WTC11 (cell line): ENCODE data around the gene SLC25A48. TPM values are rescaled to one million over a fixed set of nuclear protein-coding genes. Genes with fewer than 3 reads are reported as not detected.

ENCODE experiments used
- ATAC-seq: fragments of 200-7000 bp; cut with Tn5 transposase; 2 replicates; pipeline ENCODE4 v1.10.0; 2021; ENCODE audit warnings: mild to moderate bottlenecking, moderate library complexity
- CTCF ChIA-PET: fragments of 300-600 bp; sonication (Branson Sonifier 250); formaldehyde crosslinking; loops from one replicate; lab custom pipeline; 2021; ENCODE audit warnings: antibody characterized with exemption; lab: Charles Lee
- POLR2A ChIA-PET: fragments of 350-600 bp; sonication (Branson Sonifier 250); formaldehyde crosslinking; loops from one replicate; lab custom pipeline; 2021; ENCODE audit warnings: antibody characterized with exemption; lab: Charles Lee
- DNase-seq: peaks from one replicate; pipeline ENCODE4 v3.0.0; 2021; ENCODE audit warnings: low spot score
- H3K27ac Mint-ChIP-seq: 2 replicates; pipeline ENCODE4 v1.8.0; 2021; ENCODE audit warnings: mixed read lengths
- H3K27me3 Mint-ChIP-seq: 2 replicates; pipeline ENCODE4 v1.8.0; 2021; ENCODE audit warnings: low read depth, mild to moderate bottlenecking, moderate library complexity, mixed read lengths
- H3K36me3 Mint-ChIP-seq: 2 replicates; pipeline ENCODE4 v1.8.0; 2021; ENCODE audit warnings: mixed read lengths
- H3K4me1 Mint-ChIP-seq: 2 replicates; pipeline ENCODE4 v1.8.0; 2022; ENCODE audit warnings: mixed read lengths
- H3K4me3 Mint-ChIP-seq: 2 replicates; pipeline ENCODE4 v1.8.0; 2021; ENCODE audit warnings: mild to moderate bottlenecking, moderate library complexity, mixed read lengths
- H3K9me3 Mint-ChIP-seq: 2 replicates; pipeline ENCODE4 v1.8.0; 2021; ENCODE audit warnings: mixed read lengths
- AFF4 ChIP-seq: sonication (generic); formaldehyde crosslinking; IDR thresholded peaks from 2 replicates; pipeline ENCODE4 v1.8.1; 2023; ENCODE audit warnings: mild to moderate bottlenecking, missing genetic modification reagents, borderline replicate concordance
- E2F4 ChIP-seq: sonication (generic); formaldehyde crosslinking; IDR thresholded peaks from 2 replicates; pipeline ENCODE4 v1.8.1; 2022; ENCODE audit warnings: low read depth, mild to moderate bottlenecking, moderate library complexity, missing genetic modification reagents, borderline replicate concordance
- E2F5 ChIP-seq: sonication (generic); formaldehyde crosslinking; IDR thresholded peaks from 2 replicates; pipeline ENCODE4 v1.8.1; 2022; ENCODE audit warnings: mild to moderate bottlenecking, moderate library complexity, missing genetic modification reagents
- EMX1 ChIP-seq: fragments of 250-450 bp; sonication (Bioruptor Pico); IDR thresholded peaks from 2 replicates; pipeline ENCODE4 v1.8.0; 2021; ENCODE audit warnings: mild to moderate bottlenecking
- IRF2 ChIP-seq: sonication (generic); formaldehyde crosslinking; IDR thresholded peaks from 2 replicates; pipeline ENCODE4 v1.8.0; 2022; ENCODE audit warnings: low read depth, missing genetic modification reagents, borderline replicate concordance
- KAT7 ChIP-seq: sonication (generic); formaldehyde crosslinking; IDR thresholded peaks from 2 replicates; pipeline ENCODE4 v1.8.1; 2023; ENCODE audit warnings: missing genetic modification reagents, mild to moderate bottlenecking, borderline replicate concordance
- MYBL2 ChIP-seq: sonication (generic); formaldehyde crosslinking; IDR thresholded peaks from 2 replicates; pipeline ENCODE4 v1.8.1; 2023; ENCODE audit warnings: mild to moderate bottlenecking, moderate library complexity, missing genetic modification reagents
- NFE2L1 ChIP-seq: sonication (generic); formaldehyde crosslinking; IDR thresholded peaks from 2 replicates; pipeline ENCODE4 v1.8.1; 2023; ENCODE audit warnings: missing genetic modification reagents
- NR3C1 ChIP-seq: sonication (generic); formaldehyde crosslinking; conservative IDR thresholded peaks from 2 replicates; pipeline ENCODE4 v1.8.1; 2023; ENCODE audit warnings: low read depth, mild to moderate bottlenecking, missing genetic modification reagents
- RELA ChIP-seq: sonication (generic); formaldehyde crosslinking; IDR thresholded peaks from 2 replicates; pipeline ENCODE4 v1.8.1; 2022; ENCODE audit warnings: missing genetic modification reagents, mild to moderate bottlenecking, borderline replicate concordance
- SOX15 ChIP-seq: fragments of 250-450 bp; sonication (Bioruptor Pico); IDR thresholded peaks from 2 replicates; pipeline ENCODE4 v1.9.0; 2021; ENCODE audit warnings: mild to moderate bottlenecking
- USF1 ChIP-seq: sonication (generic); formaldehyde crosslinking; IDR thresholded peaks from 2 replicates; pipeline ENCODE4 v1.8.0; 2022; ENCODE audit warnings: mild to moderate bottlenecking, missing genetic modification reagents
- ZMAT4 ChIP-seq: fragments of 250-450 bp; sonication (Bioruptor Pico); IDR thresholded peaks from 2 replicates; pipeline ENCODE4 v1.9.0; 2021; ENCODE audit warnings: mild to moderate bottlenecking
- ZNF121 ChIP-seq: sonication (generic); formaldehyde crosslinking; IDR thresholded peaks from 2 replicates; pipeline ENCODE4 v1.8.0; 2023; ENCODE audit warnings: missing genetic modification reagents
- ZNF396 ChIP-seq: fragments of 250-450 bp; sonication (Bioruptor Pico); IDR thresholded peaks from 2 replicates; pipeline ENCODE4 v1.8.0; 2021; ENCODE audit warnings: mild to moderate bottlenecking, moderate library complexity, borderline replicate concordance
- total RNA-seq: library from RNA; stranded (reverse); gene quantifications from 3 replicates; pipeline ENCODE4 v1.2.3, GENCODE V29; 2021
- TF ChIP-seq, protein P1 (sequence below): sonication (generic); formaldehyde crosslinking; IDR thresholded peaks from 2 replicates; pipeline ENCODE4 v1.8.0; 2023; ENCODE audit warnings: mild to moderate bottlenecking, missing genetic modification reagents
- TF ChIP-seq, protein P2 (sequence below): fragments of 250-450 bp; sonication (Bioruptor Pico); IDR thresholded peaks from 2 replicates; pipeline ENCODE4 v1.9.0; 2021; ENCODE audit warnings: mild to moderate bottlenecking, borderline replicate concordance
- TF ChIP-seq, protein P3 (sequence below): sonication (generic); formaldehyde crosslinking; IDR thresholded peaks from 2 replicates; pipeline ENCODE4 v1.8.1; 2023; ENCODE audit warnings: mild to moderate bottlenecking, moderate library complexity, missing genetic modification reagents

The SLC25A48 gene
- total RNA-seq, 1 experiment from 2014 or later = 1.1 TPM

DNA sequence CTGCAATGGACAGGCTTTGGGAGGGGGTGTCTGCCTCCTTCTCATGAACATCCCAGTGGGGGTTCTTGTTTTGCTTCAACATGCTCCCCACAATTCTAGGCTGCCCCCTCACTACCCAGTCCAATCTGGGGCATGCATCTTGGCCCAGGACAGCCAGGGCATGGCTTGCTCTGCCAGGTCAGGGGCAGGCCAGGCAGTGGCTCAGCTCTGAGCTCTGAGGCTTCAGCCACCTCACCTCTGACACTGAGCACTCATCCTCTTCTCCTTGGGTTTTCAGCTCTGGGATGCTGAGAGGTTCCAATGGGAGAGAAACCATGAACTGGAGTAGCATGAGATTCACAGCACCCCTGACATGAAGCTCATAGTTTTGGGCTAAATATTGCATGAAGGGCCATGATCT lies 11.8 kb downstream of the SLC25A48 start (continued):
- TF ChIP-seq, protein P1, sequence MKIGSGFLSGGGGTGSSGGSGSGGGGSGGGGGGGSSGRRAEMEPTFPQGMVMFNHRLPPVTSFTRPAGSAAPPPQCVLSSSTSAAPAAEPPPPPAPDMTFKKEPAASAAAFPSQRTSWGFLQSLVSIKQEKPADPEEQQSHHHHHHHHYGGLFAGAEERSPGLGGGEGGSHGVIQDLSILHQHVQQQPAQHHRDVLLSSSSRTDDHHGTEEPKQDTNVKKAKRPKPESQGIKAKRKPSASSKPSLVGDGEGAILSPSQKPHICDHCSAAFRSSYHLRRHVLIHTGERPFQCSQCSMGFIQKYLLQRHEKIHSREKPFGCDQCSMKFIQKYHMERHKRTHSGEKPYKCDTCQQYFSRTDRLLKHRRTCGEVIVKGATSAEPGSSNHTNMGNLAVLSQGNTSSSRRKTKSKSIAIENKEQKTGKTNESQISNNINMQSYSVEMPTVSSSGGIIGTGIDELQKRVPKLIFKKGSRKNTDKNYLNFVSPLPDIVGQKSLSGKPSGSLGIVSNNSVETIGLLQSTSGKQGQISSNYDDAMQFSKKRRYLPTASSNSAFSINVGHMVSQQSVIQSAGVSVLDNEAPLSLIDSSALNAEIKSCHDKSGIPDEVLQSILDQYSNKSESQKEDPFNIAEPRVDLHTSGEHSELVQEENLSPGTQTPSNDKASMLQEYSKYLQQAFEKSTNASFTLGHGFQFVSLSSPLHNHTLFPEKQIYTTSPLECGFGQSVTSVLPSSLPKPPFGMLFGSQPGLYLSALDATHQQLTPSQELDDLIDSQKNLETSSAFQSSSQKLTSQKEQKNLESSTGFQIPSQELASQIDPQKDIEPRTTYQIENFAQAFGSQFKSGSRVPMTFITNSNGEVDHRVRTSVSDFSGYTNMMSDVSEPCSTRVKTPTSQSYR (CRISPR knock-in tag) = no peak
- TF ChIP-seq IRF2 (CRISPR knock-in tag) = no peak

DNA sequence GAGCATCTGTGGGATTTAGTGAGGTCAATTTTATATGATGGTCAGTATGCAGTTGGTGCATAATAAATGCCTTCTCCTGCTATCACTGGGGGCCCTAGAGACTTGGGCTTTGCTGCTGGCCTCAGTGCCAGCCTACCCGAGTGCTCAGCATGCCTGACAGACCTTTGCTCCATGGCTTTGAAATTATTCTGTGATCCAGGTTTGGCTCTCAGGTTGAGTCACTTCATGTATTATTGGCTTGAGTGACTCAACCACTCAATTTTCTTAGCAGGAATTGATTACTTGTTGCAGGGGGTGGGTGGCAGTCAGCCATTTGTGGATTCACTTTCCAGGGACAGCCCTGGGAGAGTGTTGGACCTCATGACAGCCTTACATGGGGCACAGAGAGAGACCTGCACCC lies 13.5 kb downstream of the SLC25A48 start:
- Mint-ChIP-seq H3K27me3 (no peaks in the 10 kb centered on the region; the same call in 1 of the 2 replicates), H3K36me3 (no peaks in the 10 kb centered on the region), H3K9me3 (no peaks in the 10 kb centered on the region), H3K4me1 (no peaks in the 10 kb centered on the region), H3K27ac (no peak overlapping the region), H3K4me3 (no peak overlapping the region)
- CTCF ChIA-PET = interaction anchor here (0.5 kb wide), 1 partner anchor 81 kb away, joined by 4 read pairs; no protein-coding TSS in a partner anchor
- DNase-seq = no peak
- POLR2A ChIA-PET = no interaction called here
- no peak for ATAC-seq
- TF ChIP-seq ZNF121 (CRISPR knock-in tag) (no peak), EMX1 (no peak), NFE2L1 (CRISPR knock-in tag) (no peak), ZMAT4 (CRISPR knock-in tag) (no peak), USF1 (CRISPR knock-in tag) (no peak), NR3C1 (CRISPR knock-in tag) (no peak), E2F5 (no peak), E2F4 (CRISPR knock-in tag) (no peak), RELA (CRISPR knock-in tag) (no peak), AFF4 (CRISPR knock-in tag) (no peak), KAT7 (CRISPR knock-in tag) (no peak), SOX15 (CRISPR knock-in tag) (no peak), ZNF396 (CRISPR knock-in tag) (no peak), MYBL2 (no peak)
- TF ChIP-seq, protein P2, sequence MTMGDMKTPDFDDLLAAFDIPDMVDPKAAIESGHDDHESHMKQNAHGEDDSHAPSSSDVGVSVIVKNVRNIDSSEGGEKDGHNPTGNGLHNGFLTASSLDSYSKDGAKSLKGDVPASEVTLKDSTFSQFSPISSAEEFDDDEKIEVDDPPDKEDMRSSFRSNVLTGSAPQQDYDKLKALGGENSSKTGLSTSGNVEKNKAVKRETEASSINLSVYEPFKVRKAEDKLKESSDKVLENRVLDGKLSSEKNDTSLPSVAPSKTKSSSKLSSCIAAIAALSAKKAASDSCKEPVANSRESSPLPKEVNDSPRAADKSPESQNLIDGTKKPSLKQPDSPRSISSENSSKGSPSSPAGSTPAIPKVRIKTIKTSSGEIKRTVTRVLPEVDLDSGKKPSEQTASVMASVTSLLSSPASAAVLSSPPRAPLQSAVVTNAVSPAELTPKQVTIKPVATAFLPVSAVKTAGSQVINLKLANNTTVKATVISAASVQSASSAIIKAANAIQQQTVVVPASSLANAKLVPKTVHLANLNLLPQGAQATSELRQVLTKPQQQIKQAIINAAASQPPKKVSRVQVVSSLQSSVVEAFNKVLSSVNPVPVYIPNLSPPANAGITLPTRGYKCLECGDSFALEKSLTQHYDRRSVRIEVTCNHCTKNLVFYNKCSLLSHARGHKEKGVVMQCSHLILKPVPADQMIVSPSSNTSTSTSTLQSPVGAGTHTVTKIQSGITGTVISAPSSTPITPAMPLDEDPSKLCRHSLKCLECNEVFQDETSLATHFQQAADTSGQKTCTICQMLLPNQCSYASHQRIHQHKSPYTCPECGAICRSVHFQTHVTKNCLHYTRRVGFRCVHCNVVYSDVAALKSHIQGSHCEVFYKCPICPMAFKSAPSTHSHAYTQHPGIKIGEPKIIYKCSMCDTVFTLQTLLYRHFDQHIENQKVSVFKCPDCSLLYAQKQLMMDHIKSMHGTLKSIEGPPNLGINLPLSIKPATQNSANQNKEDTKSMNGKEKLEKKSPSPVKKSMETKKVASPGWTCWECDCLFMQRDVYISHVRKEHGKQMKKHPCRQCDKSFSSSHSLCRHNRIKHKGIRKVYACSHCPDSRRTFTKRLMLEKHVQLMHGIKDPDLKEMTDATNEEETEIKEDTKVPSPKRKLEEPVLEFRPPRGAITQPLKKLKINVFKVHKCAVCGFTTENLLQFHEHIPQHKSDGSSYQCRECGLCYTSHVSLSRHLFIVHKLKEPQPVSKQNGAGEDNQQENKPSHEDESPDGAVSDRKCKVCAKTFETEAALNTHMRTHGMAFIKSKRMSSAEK = no peak
- TF ChIP-seq, protein P3, sequence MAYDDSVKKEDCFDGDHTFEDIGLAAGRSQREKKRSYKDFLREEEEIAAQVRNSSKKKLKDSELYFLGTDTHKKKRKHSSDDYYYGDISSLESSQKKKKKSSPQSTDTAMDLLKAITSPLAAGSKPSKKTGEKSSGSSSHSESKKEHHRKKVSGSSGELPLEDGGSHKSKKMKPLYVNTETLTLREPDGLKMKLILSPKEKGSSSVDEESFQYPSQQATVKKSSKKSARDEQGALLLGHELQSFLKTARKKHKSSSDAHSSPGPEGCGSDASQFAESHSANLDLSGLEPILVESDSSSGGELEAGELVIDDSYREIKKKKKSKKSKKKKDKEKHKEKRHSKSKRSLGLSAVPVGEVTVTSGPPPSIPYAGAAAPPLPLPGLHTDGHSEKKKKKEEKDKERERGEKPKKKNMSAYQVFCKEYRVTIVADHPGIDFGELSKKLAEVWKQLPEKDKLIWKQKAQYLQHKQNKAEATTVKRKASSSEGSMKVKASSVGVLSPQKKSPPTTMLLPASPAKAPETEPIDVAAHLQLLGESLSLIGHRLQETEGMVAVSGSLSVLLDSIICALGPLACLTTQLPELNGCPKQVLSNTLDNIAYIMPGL (CRISPR knock-in tag) = no peak
